RKO (cell line): ENCODE results near the gene RAB34.

Experiments used
- DNase-seq: peaks from one replicate; pipeline ENCODE4 v3.0.0-alpha.2; 2016; ENCODE audit warnings: low spot score

Gene RAB34

GRCh38 chr17:28710861-28711722 is 6.6 kb downstream of the RAB34 start:
- DNase-seq, result peak; percentile 92

- no peak for DNase-seq
Measured at GRCh38 chr17:28707339-28707720, 10.3 kb downstream of the RAB34 start.

- DNase-seq, result no peak
Measured at GRCh38 chr17:28706471-28707338, 11.0 kb downstream of the RAB34 start.

DNA sequence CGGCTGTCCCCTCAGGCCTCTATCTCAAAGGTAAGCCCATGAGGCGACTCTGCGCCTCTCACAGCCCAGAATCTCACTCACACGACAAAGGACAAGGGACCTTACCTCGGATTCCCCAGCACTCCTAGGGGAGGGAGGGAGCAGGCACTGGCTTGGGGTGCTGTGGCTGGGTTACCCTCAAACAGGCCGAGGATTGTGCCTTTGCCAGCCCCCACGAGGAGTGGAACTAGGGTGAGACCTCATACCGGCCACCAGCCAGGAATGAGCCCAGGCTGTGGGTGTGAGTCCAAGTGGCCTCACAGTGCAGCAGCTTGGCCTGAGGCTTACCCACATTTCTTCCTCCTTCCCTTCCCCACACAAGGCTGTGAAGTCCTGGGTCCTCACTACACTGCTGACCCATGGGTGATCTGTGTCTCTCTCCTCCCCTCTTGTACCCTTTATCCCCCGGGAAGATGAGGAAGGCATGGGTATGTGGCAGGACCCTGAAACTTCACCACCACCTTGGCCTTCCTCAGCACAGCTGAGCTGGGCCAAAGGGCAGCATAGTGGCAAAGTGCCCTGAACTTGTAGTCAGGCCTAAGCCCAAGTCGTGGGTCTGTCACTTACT is 11.8 kb downstream of the RAB34 start:
- no peak for DNase-seq

DNA sequence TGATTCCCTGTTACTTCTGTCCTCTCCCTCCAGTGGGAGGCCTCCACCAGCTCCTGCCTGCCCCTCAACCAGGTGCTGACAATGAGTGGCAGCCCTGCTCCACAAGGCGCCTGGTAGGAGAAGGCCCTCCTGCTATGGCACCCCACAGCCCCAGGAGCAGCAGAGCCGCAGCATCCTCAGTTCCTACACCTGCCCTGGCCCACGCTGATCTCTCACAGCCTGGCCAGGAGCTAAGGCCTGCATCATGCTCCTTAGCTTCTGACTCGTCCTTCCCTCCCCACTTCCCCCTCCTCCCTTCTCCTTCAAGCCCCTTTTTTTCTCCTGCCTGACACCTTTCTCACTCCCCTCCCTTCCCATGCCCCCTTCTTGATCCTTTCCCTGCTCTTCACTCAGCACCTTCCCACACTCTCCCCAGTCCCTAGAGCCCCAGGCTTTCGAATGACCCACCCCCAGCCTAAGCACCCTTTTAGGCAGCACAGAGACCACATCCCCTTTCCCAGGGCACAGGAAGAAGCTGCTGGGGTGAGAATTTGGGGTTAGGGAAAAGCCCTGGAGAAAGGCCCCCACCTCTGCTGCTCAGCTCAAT is 12.5 kb downstream of the RAB34 start:
- no peak for DNase-seq

GRCh38 chr17:28704219-28704858 is 13.3 kb downstream of the RAB34 start:
- DNase-seq, result no peak

GRCh38 chr17:28703552-28704218 is 14.0 kb downstream of the RAB34 start:
- no peak for DNase-seq

DNA sequence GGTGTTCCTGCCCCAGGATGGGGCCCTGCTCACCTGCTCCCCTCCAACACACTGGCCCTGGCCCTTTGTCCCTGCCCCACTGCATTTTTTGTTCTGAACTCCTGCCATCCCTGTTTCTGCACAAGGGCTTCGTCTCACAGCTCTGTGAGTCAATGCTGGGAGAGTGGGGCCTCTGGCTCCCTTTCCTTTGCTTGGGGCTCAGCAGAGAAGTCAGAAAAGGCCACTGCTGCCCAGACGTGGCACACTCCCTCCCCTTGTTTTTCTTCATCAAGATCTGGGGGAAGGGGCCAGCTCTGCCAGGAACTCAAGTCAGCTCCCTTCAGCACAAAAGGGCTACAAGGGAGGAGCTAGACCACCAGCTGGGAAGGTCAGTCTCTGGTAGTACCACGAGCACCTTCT is 14.9 kb downstream of the RAB34 start:
- DNase-seq, result no peak

DNA sequence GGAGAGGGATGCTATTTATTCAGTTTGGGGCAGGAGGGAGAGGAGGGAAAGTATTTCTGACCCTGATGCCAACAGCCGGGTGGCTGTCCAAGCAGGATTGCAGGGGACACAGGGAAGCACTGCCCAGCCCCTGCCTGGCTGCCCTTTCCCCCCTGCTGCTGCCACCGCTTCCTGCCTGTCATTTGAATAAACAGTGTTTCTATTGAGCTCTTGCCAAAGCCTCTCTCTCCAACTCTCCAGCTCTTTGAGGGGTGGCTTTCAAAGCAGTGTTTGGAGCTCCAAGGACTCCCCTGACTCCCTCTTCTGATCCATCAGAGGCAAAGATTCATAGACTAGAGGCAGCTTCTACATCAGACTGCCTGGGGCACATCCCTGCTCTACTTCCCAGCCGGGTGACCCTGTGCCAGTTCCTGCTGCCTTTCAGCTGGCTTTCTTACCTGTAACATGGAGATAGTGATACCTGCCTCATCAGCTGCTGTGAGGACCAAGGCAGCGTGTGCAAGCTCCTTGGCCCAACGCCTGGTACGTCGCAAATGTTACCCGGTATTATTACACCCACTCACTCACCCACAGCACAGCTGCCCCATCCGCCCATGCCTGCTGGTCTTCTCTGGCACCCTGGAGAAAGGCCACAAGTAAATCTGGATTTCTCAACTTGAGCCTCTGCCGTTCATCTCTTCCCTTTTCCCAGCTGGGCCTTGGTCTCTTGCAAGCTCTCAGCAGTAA is 15.5 kb downstream of the RAB34 start:
- no peak for DNase-seq

- no peak for DNase-seq
Measured at GRCh38 chr17:28700830-28701492, 16.7 kb downstream of the RAB34 start.

GRCh38 chr17:28700278-28700677 is 17.4 kb downstream of the RAB34 start:
- no peak for DNase-seq

GRCh38 chr17:28698253-28698941 is 19.3 kb downstream of the RAB34 start:
- no peak for DNase-seq

GRCh38 chr17:28693869-28694268 is 23.8 kb downstream of the RAB34 start:
- DNase-seq, result no peak

DNA sequence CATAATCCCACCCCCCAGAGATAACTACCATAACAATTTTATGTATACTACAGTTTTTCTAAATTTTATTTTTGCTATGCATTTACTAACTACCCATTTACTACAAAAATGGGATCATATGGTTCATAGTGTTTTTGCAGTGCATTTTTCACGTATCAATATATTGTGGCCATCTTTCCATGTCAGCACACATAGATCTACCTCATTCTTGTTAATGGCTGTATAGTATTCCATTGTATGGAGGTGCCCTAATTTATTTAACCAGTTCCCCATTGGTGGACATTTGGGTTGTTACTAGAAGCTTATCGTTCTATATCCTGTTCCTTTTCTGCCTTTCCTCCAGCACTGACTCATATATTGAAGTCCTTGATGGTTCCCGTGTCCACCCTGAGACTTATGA is 28.7 kb downstream of the RAB34 start:
- no peak for DNase-seq

DNA sequence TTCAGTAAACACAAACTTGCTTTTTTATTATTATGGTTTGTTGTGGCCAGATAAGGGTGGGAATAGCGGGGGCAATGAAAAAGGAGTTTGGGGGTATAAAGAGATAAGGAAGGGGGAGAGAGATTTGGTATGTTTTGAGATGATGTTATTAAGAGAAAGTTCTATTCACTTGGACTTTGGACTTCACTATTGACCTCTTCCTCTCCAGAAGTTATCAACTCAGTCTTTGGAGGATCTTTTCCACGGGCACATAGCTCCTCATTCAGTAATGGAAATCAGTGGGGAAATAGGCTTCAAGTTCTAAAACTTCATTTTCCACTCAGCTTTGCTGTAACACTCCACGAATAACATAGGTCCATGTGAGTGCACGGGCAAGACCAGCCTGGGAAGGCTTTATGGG is 29.2 kb downstream of the RAB34 start:
- no peak for DNase-seq

DNA sequence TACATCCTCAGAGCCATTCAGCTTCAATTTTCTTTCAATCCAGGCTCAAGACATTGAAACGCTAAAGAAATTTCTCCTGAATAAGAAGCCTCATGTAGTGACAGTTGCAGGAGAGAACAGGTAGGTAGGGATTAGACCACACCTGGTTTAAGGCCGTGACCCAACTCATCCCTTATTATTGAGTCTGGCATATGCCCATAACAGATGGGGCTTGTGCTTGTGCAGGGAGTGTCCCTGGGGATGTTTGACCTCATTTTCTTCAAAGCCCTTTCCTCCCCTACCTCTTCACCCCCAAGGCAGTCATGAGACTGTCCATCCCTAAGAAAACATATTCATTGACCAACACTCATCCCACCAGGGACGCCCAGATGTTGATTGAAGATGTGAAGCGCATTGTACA is 31.4 kb downstream of the RAB34 start:
- DNase-seq, result no peak

DNA sequence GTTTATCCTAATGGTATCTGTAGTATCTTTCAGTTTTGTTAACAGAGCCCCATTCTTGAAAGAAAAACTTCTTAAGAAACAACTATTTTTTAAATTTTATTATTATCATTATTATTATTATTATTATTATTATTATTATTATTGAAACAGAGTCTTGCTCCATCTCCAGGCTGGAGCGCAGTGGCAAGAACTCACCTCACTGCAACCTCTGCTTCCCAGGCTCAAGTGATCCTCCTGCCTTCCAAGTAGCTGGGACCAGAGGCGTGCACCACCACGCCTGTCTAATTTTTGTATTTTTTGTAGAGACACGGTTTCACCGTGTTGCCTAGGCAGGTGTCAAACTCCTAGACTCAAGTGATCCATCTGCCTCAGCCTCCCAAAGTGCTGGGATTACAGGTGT is 32.3 kb downstream of the RAB34 start:
- no peak for DNase-seq

- peak; percentile 49 for DNase-seq
Measured at GRCh38 chr17:28684963-28685362, 32.7 kb downstream of the RAB34 start.

GRCh38 chr17:28682655-28683054 is 35.0 kb downstream of the RAB34 start:
- DNase-seq, result no peak
